ENCODE data around the gene TSPAN17.

TSPAN17 gene

GRCh38 chr5:176610435-176610773 lies 36.9 kb upstream of the TSPAN17 start:
- H3K27ac ChIP-seq (ENCODE audit: low read depth, low read length, poor library complexity, severe bottlenecking): no peak overlapping the region
- H3K9ac ChIP-seq (ENCODE audit: low read length): peak overlapping the region; percentile 80
- H3K9me3 ChIP-seq (ENCODE audit: low read length): no peaks in the 10 kb centered on the region
- no peaks in the 10 kb centered on the region for H3K27me3 ChIP-seq (ENCODE audit: insufficient read depth, low read length)
- H2AFZ ChIP-seq (ENCODE audit: low read length): no peak overlapping the region
- H3K36me3 ChIP-seq (ENCODE audit: insufficient read depth, low read length): no peaks in the 10 kb centered on the region
- H4K20me1 ChIP-seq (ENCODE audit: insufficient read depth, low read length): no peaks in the 10 kb centered on the region
- H3K9me2 ChIP-seq (ENCODE audit: low read depth, low read length): no peaks in the 10 kb centered on the region
- TF ChIP-seq EZH2 (IDR thresholded peaks at IDR 0.05; ENCODE audit: borderline replicate concordance, low read length): no peak
- TF ChIP-seq CTCF (IDR thresholded peaks at IDR 0.05; ENCODE audit: low read length): no peak
- no peaks in the 10 kb centered on the region for H3K4me1 ChIP-seq (ENCODE audit: insufficient read depth, low read length, severe bottlenecking)
- H3F3A ChIP-seq (ENCODE audit: insufficient read depth, low read length): no peaks in the 10 kb centered on the region
- peak overlapping the region; percentile 86 for H3K4me3 ChIP-seq (ENCODE audit: low read depth, low read length, poor library complexity, severe bottlenecking)
- peak overlapping the region; percentile 97 for H3K4me2 ChIP-seq (ENCODE audit: low read length)
- H3K79me2 ChIP-seq (ENCODE audit: insufficient read depth, low read length): no peaks in the 10 kb centered on the region

- no peaks in the 10 kb centered on the region for H3F3A ChIP-seq (ENCODE audit: insufficient read depth, low read length)
- H3K27ac ChIP-seq (ENCODE audit: low read depth, low read length, poor library complexity, severe bottlenecking): no peak overlapping the region
- no peak overlapping the region for H3K4me3 ChIP-seq (ENCODE audit: low read depth, low read length, poor library complexity, severe bottlenecking)
- H3K4me2 ChIP-seq (ENCODE audit: low read length): no peak overlapping the region
- no peaks in the 10 kb centered on the region for H3K9me3 ChIP-seq (ENCODE audit: low read length)
- no peaks in the 10 kb centered on the region for H3K4me1 ChIP-seq (ENCODE audit: insufficient read depth, low read length, severe bottlenecking)
- H3K9me2 ChIP-seq (ENCODE audit: low read depth, low read length): no peaks in the 10 kb centered on the region
- no peaks in the 10 kb centered on the region for H3K79me2 ChIP-seq (ENCODE audit: insufficient read depth, low read length)
- H4K20me1 ChIP-seq (ENCODE audit: insufficient read depth, low read length): no peaks in the 10 kb centered on the region
- H3K27me3 ChIP-seq (ENCODE audit: insufficient read depth, low read length): no peaks in the 10 kb centered on the region
- H3K36me3 ChIP-seq (ENCODE audit: insufficient read depth, low read length): no peaks in the 10 kb centered on the region
- H3K9ac ChIP-seq (ENCODE audit: low read length): no peak overlapping the region
- H2AFZ ChIP-seq (ENCODE audit: low read length): no peak overlapping the region
- TF ChIP-seq CTCF (IDR thresholded peaks at IDR 0.05; ENCODE audit: low read length): no peak
- TF ChIP-seq EZH2 (IDR thresholded peaks at IDR 0.05; ENCODE audit: borderline replicate concordance, low read length): no peak
Measured at GRCh38 chr5:176611435-176611834, 35.8 kb upstream of the TSPAN17 start.

GRCh38 chr5:176612008-176612407 lies 35.3 kb upstream of the TSPAN17 start:
- no peaks in the 10 kb centered on the region for H3K79me2 ChIP-seq (ENCODE audit: insufficient read depth, low read length)
- H3F3A ChIP-seq (ENCODE audit: insufficient read depth, low read length): no peaks in the 10 kb centered on the region
- H3K9ac ChIP-seq (ENCODE audit: low read length): no peak overlapping the region
- H3K27me3 ChIP-seq (ENCODE audit: insufficient read depth, low read length): no peaks in the 10 kb centered on the region
- TF ChIP-seq EZH2 (IDR thresholded peaks at IDR 0.05; ENCODE audit: borderline replicate concordance, low read length): no peak
- no peak for TF ChIP-seq CTCF (IDR thresholded peaks at IDR 0.05; ENCODE audit: low read length)
- no peak overlapping the region for H3K4me2 ChIP-seq (ENCODE audit: low read length)
- H3K27ac ChIP-seq (ENCODE audit: low read depth, low read length, poor library complexity, severe bottlenecking): no peak overlapping the region
- no peaks in the 10 kb centered on the region for H4K20me1 ChIP-seq (ENCODE audit: insufficient read depth, low read length)
- H3K9me2 ChIP-seq (ENCODE audit: low read depth, low read length): no peaks in the 10 kb centered on the region
- H3K9me3 ChIP-seq (ENCODE audit: low read length): no peaks in the 10 kb centered on the region
- H2AFZ ChIP-seq (ENCODE audit: low read length): no peak overlapping the region
- H3K4me1 ChIP-seq (ENCODE audit: insufficient read depth, low read length, severe bottlenecking): no peaks in the 10 kb centered on the region
- H3K36me3 ChIP-seq (ENCODE audit: insufficient read depth, low read length): no peaks in the 10 kb centered on the region
- no peak overlapping the region for H3K4me3 ChIP-seq (ENCODE audit: low read depth, low read length, poor library complexity, severe bottlenecking)

Measured in OCI-LY1 (cell line).